ENCODE data around the gene ERVV-1.

- TF ChIP-seq CTCF (IDR thresholded peaks at IDR 0.05 in 4 of 5, conservative IDR thresholded peaks at IDR 0.05 in 1 of 5) (no peak), POLR2A (IDR thresholded peaks at IDR 0.05) (no peak)
These were observed 11.2 kb upstream of the ERVV-1 start for GRCh38 chr19:53002479-53002878.

Data from gastrocnemius medialis (tissue), 4 donors.